Measurements from ENCODE around the gene IL19. TPM values are rescaled to one million over a fixed set of nuclear protein-coding genes. Genes with fewer than 3 reads are reported as not detected.

IL19 gene
- total RNA-seq, 1 donor from 2014 or later: not detected

DNA sequence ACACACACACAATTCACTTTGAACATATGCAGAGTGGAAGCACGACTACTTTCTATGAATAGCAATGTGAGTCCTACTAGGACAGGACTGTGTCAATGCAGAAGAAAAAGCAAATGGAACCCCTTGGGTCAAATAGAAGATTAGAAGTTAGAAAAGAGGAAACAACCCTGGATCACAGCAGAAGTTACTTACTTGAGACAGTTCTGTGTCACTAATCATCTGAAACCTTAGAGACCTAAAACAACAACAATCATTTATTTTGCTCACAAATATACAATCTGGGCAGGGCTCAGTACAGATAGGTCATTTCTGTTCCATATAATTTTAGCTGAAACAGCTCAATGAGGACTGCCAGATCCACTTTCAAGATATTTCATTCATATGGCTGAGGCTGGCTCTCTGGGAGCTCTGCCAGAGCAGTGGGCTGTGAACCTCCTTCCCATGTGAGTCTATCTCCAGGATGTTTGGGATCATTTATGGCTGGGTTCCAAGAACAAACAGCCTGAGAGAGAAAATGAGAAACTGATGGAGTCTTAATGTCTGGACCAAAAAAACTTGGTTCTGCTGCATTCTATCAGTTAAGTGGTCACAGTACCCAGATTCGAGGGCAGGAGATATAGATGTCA lies 44.3 kb downstream of the IL19 start:
- DNase-seq: no peak
- intact Hi-C loops (cut with DNase I): no loop called here

DNA sequence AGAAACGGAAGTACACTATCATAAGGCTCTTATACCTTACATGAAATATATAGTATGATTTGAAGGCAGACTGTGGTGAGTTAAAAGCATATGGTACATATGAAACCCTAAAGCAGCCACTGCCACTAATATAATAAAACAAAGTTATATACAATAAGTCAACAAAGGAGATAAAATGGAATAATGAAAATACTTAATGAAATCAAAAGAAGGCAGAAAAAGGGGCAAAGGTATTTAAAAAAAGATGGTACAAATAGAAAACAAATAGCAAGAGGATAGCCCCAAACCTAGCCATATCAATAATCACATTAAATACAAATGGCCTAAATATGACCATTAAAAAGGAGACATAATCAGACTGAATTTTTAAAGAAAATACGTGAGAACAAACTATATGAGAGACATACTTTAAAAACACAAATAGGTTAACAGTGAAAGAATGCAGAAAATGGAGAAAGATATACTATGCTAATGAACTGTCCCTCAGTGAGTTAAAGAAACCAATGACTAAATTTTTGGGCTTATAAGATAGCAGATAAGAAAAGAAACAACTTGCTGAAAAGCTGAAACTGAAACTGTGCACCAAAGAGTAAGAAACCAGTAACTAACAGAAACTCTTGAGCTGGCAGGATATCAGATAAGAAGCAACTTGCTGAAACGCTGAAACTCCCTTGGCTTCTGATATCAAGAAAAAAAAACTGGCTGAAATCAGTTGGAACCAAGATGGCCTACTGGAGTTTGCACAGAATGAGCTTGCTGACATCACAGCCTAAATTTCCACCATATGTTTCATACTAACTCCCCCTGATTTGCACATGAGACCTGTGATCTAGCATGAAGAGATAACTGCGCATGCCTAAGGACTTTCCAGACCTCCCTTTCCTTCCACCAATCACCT lies 46.1 kb downstream of the IL19 start:
- H3K36me3 ChIP-seq: no peaks in the 10 kb centered on the region
- no peaks in the 10 kb centered on the region for H3K27me3 ChIP-seq (ENCODE audit: low read depth)
- H3K4me3 ChIP-seq: no peak overlapping the region
- no peaks in the 10 kb centered on the region for H3K4me1 ChIP-seq
- TF ChIP-seq, protein P1, sequence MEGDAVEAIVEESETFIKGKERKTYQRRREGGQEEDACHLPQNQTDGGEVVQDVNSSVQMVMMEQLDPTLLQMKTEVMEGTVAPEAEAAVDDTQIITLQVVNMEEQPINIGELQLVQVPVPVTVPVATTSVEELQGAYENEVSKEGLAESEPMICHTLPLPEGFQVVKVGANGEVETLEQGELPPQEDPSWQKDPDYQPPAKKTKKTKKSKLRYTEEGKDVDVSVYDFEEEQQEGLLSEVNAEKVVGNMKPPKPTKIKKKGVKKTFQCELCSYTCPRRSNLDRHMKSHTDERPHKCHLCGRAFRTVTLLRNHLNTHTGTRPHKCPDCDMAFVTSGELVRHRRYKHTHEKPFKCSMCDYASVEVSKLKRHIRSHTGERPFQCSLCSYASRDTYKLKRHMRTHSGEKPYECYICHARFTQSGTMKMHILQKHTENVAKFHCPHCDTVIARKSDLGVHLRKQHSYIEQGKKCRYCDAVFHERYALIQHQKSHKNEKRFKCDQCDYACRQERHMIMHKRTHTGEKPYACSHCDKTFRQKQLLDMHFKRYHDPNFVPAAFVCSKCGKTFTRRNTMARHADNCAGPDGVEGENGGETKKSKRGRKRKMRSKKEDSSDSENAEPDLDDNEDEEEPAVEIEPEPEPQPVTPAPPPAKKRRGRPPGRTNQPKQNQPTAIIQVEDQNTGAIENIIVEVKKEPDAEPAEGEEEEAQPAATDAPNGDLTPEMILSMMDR (IDR thresholded peaks at IDR 0.05): no peak
- intact Hi-C loops (cut with DNase I): no loop called here
- peaks cover 11% of the 10 kb centered on the region for H3K9me3 ChIP-seq
- no peak overlapping the region for H3K27ac ChIP-seq
- ATAC-seq (no peak), DNase-seq (no peak)

More for the DNA sequence above, 44.3 kb downstream of the IL19 start:
- Histone ChIP-seq H3K9me3 (peaks cover 11% of the 10 kb centered on the region), H3K4me1 (no peaks in the 10 kb centered on the region), H3K4me3 (no peak overlapping the region), H3K27ac (no peak overlapping the region), H3K27me3 (ENCODE audit: low read depth) (no peaks in the 10 kb centered on the region), H3K36me3 (no peaks in the 10 kb centered on the region)
- TF ChIP-seq, protein P1 (IDR thresholded peaks at IDR 0.05): no peak
- no peak for ATAC-seq

DNA sequence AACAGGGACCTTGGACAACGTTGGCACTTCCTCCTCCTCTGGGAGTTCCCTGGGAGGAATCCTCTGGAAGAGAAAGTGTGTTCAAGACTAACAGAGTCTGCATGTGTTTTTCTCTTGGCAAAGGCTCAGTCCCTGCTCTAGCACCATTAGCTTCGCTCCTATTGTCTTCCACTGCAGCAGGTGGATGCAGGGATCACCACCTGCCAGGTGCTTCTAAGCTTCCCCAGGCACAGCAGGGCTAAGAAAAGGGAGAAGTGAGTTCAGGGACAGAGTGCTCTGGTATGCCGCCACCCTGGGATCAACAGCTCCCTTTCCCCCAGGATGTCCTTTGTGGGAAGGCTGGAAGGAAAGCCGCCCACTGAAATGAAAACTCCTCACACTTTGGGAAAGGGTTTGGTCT lies 50.9 kb downstream of the IL19 start:
- Histone ChIP-seq H3K4me1 (peaks cover 6% of the 10 kb centered on the region), H3K27ac (no peak overlapping the region), H3K9me3 (no peaks in the 10 kb centered on the region), H3K4me3 (no peak overlapping the region), H3K27me3 (ENCODE audit: low read depth) (no peaks in the 10 kb centered on the region), H3K36me3 (no peaks in the 10 kb centered on the region)
- ATAC-seq (no peak), DNase-seq (no peak)
- TF ChIP-seq, protein P1 (IDR thresholded peaks at IDR 0.05): no peak
- intact Hi-C loops (cut with DNase I): no loop called here

DNA sequence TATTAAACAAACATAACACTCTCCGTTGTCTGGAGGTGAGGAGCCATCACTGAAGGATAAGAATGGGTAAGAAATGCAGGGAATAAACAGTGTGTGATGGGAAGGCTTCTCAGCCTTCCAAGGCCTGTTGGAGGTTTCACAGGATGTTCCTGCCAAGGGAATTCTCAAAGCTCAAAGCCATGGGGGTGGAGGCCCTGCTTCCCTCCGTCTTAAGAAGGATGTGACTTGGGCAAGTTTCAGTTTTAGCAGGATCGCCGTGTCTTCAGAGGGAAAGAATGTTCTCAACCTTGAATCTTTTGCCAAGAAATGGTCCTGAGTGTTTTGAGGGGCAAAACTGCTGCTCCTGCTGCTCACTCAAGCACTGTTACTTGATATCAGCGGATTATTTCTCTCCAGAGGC lies 53.2 kb downstream of the IL19 start:
- Histone ChIP-seq H3K36me3 (no peaks in the 10 kb centered on the region), H3K27me3 (ENCODE audit: low read depth) (no peaks in the 10 kb centered on the region), H3K4me3 (no peak overlapping the region), H3K27ac (no peak overlapping the region), H3K4me1 (peaks cover 6% of the 10 kb centered on the region), H3K9me3 (no peaks in the 10 kb centered on the region)
- ATAC-seq (no peak), DNase-seq (no peak)
- TF ChIP-seq, protein P1 (IDR thresholded peaks at IDR 0.05): no peak
- intact Hi-C loops (cut with DNase I): no loop called here

DNA sequence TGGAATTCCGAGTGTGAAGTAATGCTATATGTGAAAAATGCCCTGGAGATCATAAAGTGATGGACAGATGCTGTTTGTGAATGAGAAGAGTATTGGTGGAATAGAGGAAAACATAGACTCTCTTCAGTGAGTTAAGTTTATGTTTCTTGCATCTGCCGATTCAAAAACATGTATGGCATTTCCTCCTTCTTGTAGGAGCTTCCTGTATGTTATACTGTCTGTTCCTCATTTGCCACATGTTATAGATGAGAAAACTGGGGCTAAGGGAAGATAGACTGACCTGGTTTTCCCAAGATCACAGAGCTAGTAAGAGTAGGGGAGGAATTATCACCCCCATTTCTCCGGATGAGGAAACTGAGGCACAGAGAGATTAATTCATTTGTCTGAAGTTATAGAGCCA lies 53.8 kb downstream of the IL19 start:
- DNase-seq (no peak), ATAC-seq (no peak)
- Histone ChIP-seq H3K4me1 (peaks cover 10% of the 10 kb centered on the region), H3K4me3 (no peak overlapping the region), H3K27ac (no peak overlapping the region), H3K36me3 (no peaks in the 10 kb centered on the region), H3K27me3 (ENCODE audit: low read depth) (no peaks in the 10 kb centered on the region), H3K9me3 (no peaks in the 10 kb centered on the region)
- TF ChIP-seq, protein P1 (IDR thresholded peaks at IDR 0.05): no peak
- intact Hi-C loops (cut with DNase I): no loop called here

All from lower lobe of right lung (tissue), 2 donors.